ENCODE measurements around the gene ARFGEF3.
A peak's percentile ranks its signal among the peaks of the same experiment; 100 is the strongest.
"Not testable (repeated sequence)": the region's sequence is repeated elsewhere in the genome, so short reads cannot be mapped to it uniquely, and the experiment has no call there.

ARFGEF3 gene

DNA sequence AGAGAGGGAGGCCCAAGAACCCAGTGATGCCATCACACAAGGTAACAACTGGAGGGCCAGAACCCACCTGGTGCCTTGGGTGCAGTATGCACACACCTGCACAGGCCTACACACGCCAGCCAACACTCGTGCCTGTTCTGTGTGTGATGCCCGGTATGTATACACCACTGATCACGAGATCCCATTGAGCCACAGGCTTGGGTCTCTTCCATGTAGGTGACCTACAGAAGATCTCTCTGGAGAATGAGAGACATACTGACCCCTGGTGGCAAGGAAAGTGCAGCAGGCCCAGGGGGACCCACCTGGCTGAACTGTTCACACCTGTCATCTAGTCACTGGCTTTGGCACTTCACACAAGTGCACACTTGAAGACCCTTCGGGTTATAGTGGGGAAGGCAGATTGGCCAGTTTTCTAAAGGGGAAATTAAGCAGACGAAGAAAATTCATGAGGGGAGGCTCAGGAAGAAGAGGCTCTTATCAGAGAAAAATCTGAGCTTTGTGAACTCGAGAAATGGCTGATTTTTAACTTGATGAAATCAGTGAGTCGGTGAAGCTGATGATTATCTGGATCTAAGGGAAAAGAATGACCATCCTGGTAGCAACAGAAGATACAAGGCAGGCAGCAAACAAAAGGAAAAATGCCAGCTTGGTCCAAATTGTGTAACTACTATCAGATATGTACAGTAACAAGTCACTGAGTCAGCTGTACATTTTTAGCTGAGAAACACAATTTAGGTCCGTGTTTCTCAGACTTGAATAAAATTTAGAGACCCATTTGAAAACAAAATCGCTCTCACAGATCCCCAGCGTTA lies 125.6 kb downstream of the ARFGEF3 start:
- no peak for DNase-seq

DNA sequence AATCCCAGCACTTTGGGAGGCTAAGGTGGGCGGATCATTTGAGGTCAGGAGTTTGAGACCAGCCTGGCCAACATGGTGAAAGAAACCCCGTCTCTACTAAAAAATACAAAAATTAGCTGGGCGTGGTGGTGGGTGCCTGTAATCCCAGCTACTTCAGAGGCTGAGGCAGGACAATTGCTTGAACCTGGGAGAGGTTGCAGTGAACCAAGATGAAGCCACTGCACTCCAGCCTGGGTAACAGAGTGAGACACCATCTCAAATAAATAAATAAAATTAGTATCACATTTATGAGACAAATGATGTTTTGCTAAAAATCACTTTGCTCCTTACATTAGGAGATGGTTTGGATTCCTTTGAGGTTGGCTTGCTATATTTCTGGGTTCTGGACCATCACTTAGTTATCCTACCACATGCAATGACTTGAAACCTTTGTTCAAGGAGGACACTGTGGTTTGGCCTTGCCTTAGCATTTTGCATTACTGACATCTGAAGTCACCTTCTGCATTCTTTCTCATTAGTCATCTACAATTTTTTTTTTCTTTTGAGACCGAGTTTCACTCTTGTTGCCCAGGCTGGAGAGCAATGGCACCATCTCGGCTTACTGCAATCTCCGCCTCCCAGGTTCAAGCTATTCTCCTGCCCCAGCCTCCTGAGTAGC lies 126.8 kb downstream of the ARFGEF3 start:
- not testable (repeated sequence) for DNase-seq

DNA sequence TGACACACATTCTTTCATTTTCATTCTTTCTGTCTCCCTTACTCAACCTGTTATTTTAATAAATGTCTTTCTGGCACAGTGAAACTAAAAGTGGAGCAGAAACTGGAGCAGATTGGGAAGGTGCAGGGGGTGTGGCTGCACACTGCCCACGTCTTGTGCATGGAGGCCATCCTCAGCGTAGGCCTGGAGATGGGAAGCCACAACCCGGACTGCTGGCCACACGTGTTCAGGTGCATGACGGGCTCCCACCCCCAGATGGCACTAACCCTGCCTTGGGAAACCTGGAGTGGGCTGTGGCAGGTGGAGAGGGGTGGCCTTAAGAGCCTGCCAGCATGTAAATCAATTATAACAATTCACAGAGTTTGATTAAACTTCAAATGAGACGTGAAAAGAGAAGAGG lies 128.0 kb downstream of the ARFGEF3 start:
- DNase-seq, result no peak

DNA sequence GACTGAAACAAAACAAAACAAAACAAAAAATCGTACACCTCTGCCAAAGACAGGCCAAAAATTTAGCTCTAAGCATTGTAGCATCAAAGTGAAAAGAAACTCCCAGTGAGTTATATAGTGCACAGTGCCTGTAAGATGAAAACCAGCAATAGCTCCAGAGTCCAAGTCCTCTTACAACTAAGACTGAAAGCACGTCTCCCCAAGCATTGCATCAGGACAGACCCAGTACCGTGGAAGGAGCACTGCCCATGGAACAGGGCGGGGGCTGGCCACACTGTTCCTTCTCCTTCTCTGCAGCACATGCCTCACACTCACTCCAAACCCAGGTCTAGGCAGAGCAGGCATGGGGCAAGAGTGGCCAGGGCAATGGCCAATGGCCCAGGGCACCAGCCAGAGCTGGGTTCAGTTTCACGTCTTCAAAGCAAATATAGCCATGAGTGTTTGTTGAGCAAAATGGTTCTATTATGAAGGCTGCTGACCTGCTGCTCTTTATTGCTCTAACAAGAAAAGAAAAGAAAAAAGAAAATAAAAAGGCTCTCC lies 128.8 kb downstream of the ARFGEF3 start:
- DNase-seq, result no peak

DNA sequence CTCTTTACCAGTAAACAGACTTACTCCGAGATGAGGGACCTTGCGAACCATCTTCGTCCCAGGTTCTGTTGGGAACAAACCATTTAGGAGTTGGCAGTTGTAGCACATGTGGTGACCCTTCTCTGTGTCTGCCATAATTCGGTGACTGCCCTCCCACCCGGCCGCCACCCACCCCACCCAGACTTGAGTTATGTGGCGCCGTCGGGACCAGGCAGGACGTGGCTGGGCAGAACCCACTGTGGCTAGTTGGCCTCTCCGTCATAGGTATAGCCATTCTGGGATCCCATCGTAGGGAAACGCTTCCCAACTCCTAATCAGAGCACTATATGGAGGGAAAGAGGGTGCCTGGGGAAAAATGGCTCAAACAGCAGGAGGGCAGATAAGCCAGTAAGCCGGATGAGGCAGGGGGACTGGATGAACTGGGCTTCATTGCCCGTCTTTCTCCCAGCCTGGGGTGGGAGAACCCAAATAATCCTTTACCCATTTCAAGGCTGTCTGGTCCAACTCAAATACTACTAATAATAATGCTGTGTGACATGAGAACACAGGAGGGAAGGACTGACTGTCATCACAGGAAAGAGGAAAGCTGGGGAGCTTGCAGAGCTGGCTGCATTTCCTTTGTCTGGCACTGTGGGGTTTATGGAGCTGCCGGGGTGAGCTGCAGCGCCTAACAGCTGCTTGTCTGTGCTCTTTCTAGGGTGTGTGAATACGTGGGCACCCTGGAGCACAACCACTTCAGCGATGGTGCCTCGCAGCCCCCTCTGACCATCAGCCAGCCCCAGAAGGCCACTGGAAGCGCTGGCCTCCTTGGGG lies 129.5 kb downstream of the ARFGEF3 start:
- DNase-seq, result no peak

DNA sequence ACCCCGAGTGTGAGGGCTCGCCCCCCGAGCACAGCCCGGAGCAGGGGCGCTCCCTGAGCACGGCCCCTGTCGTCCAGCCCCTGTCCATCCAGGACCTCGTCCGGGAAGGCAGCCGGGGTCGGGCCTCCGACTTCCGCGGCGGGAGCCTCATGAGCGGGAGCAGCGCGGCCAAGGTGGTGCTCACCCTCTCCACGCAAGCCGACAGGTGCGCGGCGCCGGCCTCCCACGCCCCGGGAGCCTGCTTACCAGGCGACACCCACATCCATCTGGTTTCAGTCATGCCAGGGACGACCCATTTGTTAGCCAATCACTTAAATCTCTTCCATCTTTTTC lies 130.1 kb downstream of the ARFGEF3 start:
- DNase-seq, result no peak

DNA sequence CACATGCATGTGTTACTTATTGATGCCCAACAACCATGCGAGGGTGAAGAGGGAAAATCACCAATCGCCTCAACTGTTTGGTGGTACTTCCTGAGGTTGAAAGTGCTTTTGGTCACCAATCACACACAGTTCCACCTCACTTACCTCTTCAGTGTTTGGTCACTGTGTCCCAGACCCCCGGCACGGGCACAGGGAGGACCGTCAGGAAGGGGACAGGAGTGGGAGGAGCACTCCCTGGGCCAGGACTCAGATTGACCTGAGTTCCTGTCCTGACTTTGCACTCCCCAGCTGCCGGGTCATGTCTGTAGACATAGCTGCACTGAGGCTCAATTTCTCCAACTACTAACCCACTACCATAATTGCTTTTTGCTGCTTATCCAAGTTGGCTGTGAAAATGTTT lies 130.7 kb downstream of the ARFGEF3 start:
- DNase-seq, result no peak

DNA sequence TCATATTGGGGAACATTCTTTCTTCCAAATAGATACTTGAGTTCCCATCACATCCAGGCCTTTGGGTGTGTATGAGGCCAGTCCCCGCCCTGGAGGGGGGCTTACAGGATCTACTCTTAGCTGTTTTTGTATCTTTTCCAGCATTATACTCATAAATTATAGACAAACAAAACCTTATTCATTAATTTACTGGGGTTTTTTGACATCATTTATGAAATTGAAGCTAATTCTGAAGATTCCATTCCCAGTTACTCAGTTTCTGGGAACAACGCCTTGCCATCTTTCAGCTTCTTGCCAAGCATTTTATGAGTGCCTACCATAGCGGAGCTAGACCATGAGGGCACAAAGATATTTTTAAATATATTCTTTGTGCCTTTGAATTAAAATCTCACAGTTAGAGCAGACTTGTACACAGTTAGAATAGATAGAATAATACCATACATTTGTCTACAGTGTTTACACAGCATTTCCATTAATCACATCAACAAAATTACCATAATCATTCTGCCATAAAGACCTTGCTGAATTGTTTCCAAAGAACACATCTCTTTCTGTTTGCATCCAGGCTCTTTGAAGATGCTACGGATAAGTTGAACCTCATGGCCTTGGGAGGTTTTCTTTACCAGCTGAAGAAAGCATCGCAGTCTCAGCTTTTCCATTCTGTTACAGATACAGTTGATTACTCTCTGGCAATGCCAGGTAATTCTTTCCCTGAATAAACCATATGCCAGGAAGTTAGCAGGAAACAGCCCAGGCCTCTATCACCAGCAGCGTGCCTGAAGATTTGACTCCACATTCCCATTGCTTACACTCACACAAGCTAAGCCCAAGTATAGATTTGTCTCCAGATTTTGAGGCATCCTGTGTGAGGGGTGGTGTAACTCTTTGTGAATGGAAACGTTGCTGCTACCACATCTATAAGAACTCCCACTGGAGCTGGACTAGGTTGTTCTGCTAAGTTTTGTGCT lies 132.0 kb downstream of the ARFGEF3 start:
- DNase-seq, result no peak

DNA sequence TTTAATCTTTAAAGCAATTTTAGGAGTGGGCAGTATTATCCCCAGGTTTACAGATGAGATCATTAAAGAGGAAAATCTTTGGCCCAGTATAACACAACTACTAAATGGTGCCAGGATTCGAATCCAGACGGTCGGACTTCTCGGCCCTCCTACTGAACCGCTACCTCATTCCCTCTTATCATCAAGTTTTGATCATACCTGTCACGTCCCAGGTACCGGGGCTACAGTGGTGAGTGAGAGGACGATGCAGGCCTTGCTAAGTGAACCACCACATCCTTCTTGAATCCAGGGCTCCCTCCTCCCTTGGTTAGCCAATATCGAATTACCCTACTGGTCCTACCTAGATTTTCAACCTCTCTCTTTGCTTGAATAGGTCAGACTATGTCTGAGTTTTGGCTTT lies 134.6 kb downstream of the ARFGEF3 start:
- no peak for DNase-seq

DNA sequence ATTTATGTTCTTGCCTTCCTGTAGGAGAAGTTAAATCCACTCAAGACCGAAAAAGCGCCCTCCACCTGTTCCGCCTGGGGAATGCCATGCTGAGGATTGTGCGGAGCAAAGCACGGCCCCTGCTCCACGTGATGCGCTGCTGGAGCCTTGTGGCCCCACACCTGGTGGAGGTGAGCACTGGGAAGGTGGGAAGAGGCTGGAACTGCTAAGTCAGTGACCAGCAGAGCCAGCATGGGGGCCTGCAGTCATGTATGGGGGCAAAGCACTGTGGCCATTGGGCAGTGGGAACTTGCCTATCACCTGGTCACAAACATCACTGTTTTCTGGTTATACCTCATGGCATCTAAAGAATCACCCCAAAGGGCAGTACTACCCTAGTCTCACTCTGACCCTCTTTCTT lies 135.0 kb downstream of the ARFGEF3 start:
- DNase-seq, result no peak

DNA sequence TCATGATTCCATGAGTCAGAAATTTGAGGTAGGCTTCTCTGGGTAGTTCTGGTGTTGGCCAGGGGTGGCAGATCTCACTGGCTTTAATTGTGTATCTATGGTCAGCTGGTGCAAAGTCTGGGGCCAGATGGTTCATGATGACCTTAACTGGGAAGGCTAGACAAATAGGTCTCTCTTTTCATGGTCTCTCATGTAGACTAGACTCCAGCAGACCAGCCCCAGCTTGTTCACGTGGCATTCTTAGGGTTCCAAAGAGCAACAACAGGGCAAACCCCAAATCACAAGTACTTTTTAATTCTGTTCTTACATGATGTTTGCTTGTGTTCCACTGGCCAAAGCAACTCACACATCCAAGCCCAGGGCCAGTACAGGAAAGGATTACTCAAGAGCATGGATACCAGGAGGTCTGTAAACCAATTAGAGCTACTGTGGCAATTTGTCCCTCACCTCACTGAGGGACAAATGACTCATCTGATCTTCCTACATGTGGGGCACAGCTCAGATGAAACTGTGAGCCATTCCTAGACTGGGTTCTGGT lies 136.1 kb downstream of the ARFGEF3 start:
- DNase-seq, result no peak

DNA sequence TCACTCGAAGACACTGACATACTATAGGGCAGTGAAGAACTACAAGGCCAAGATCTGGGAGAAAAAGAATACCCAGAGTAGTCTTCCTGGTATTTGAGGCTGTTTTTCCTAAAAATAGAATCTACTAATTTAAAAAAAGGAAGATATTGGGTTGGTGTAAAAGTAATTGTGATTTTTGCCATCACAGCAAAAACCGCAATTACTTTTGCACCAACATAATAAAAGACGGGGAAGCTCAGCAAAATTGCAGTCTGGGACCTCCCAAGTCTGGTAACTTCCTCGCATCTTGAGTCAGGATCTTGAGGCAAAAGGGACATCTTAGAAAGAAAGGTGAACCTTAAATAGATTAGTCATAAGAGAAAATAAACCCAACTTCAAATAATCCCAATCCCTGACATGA lies 138.7 kb downstream of the ARFGEF3 start:
- no peak for DNase-seq

DNA sequence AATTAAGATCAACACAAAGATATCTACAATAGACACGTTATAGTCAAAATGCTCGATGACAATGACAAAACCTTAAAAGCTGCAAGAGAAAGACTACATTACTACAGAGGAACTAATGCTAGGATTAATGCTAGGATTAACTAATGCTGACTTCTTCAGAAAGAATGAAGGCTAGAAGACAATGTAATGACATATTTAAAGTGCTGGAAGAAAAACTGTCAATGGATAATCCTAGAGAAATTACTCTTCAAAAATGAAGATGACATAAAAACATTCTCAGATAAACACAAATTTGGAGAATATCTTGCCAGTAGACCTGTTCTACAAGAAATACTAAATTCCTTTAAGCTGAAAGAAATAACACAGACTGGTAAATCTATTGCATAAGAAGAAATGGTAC lies 140.8 kb downstream of the ARFGEF3 start:
- DNase-seq, result no peak

DNA sequence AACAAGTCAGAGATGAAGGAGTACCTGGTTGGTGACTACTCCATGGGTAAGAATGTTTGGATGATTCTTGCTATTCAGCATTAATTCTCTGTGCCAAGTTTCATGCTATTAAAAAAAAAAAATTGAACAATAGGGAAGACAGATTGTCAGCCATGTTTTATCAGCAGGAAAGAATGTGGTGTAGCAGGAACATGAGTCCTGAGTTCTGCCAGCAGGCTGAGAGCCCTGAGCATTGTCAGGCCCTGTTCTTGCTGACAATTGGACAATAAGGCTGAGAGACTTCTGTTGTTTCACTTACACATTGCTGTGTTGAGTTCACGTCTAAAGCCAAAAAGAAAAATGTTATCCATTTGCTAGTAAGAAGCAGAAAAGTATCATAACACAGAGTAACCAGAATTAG lies 145.6 kb downstream of the ARFGEF3 start:
- no peak for DNase-seq

DNA sequence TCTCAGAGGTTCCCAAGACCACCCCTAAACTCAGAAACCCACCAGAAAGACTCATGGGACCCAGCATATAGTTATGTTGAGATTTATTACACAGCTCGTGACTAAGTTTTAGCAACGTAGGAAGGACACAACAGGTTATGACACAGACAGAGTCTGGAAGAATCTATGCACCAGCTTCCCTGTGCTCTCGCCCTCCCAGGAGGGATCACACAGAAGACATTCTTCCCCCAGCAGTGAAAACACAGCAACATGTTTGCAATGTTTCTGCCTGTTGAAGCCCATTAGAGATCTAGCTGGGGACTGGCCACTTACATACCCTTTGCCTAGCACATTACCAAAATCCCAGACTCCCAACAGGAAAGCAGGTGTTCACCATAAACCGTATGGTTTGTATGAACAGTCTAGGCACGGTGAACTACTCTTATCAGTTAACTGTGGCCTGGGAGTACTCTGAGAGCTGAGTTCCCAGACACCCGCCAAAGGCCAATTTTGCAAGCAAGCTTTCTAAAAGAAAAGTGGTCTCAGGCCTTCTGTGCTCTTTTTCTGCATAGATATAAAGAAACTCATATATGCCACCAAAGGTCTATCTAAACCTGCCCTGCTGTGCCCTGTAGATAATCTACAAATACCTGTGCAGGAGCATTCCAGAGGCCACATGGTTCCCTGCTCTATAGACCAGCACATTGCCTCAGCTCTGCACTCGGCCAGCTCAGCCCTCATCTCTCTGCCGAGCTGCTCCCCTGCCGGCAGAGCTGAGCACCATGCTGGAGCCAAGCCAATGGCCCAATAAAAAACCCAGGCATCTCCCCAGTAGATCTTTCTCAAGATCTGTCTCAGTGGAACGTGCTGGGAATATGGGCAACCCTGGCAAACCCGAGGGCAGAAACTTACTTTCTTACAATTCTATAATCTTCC lies 146.3 kb downstream of the ARFGEF3 start:
- DNase-seq, result peak; percentile 27

DNA sequence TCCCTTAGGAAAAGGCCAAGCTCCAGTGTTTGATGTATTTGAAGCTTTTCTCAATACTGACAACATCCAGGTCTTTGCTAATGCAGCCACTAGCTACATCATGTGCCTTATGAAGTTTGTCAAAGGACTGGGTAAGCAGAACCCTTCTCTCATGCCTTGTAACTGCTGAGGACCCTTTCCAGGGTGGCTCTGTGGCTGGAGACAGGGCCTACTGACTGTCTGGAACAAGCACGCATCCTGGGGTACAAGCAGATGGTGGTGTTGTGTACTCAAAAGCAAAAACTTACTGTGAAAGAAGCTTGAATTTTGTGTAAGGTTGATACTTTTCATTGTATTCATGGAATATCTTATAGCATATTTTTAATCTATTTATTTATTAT lies 147.0 kb downstream of the ARFGEF3 start:
- no peak for DNase-seq

DNA sequence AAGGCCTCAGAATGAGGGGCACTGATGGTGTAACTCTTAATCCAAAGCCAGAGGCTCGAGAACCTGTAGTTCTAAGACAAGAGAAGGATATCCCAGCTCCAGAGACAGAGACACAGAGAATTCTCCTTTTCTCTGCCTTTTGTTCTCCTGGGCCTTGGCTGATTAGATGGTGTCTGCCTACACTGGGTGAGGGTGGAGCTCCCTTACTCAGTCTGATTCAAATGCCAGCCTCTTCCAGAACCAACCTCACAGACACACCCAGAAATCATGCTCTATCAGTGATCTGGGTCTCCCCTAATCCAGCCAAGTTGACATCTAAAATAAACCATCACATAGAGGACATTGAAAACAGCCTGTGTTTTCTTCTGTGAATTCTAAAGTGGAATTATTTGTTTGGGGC lies 148.0 kb downstream of the ARFGEF3 start:
- DNase-seq, result no peak

DNA sequence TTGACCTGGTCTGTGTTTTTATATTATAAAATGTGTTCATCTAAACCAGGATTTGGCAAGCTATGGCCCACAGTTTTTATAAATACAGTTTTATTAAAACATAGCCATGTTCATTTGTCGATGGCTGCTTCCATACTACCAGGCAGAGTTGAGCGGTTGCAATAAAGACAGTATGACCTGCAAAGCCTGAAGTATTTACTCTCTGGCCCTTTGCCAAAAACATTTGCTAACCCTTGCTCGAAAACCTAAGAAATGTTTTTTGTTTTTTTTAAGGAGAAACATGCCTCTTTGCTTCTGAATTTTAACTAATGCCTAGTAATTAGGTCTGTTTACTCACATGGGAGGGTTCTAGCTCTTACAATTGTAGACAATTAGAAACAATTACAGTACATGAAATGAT lies 148.6 kb downstream of the ARFGEF3 start:
- no peak for DNase-seq

DNA sequence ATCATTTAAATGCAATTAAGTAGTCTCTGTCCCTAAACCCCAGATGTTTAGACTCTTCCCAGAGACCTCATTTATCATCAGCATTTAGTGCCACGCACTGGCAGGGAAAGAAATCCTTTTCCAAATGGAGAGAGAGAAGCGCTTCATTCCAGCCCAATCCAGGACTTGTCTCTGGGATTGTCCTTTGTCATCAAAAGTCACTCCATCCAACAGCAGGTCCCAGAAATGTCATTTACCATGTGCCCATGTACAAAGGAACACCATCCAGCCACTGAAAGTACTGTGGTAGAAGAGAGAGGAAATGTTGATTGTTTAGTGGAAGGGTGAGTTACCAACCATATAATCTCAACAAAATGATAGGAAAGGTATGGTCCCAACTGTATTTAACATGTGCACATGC lies 149.1 kb downstream of the ARFGEF3 start:
- DNase-seq, result no peak

DNA sequence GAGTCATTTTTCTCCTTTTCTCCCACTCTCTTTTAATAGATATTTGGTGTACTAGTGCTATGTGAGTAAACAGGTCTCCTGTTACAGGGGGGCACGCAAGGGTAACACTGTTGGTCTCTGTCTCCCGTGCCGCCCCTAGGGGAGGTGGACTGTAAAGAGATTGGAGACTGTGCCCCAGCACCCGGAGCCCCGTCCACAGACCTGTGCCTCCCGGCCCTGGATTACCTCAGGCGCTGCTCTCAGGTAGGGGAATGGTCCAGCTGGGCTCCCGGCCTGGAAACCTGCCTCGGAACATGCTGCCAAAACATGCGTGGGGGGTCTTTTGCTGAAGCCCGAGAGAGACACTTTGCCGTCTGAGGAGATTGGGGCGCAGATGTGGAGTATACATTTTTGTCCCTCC lies 149.5 kb downstream of the ARFGEF3 start:
- no peak for DNase-seq

DNA sequence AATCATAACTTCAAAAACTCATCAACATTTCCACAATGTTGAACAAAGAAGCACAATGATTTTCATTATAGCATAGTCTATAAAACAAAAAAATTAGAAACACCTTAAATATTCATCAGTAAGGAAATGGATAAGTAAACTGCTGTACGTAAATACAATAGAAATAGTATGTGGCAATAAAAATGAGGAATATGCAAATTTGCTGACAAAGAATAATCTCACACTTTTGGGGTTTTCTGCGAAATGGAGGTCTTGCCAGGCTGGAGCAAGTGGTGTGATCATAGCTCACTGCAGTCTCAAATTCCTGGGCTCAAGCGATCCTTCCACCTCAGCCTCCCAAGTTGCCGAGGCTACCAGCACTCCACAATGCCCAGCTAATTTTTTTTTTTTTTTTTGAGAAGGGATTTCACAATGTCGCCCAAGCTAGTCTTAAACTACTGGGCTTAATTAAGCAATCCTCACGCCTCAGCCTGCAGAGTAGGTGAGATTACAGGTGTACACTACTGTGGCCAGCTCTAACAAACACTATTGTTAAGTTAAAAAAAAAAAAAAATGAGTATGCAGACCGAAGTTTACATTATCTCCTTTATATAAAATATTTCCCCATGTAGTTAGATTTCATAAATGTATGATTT lies 157.1 kb downstream of the ARFGEF3 start:
- DNase-seq, result no peak

Measured in DMS 273 treated with DMSO at 0.1 percent for 48 hours (cell line).